C4-2B (cell line): ENCODE results near the gene IGF2.

Experiments used
- H3K27ac ChIP-seq: fragments of 450-650 bp; 2 replicates; pipeline ENCODE4 v1.5.1; 2017
- CTCF ChIP-seq: fragments of 450-650 bp; conservative IDR thresholded peaks from 2 replicates; pipeline ENCODE4 v1.5.1; 2017; ENCODE audit warnings: mild to moderate bottlenecking
- ZFX ChIP-seq: fragments of 450-650 bp; IDR thresholded peaks from 2 replicates; pipeline ENCODE4 v1.6.1; 2017

Gene IGF2

GRCh38 chr11:2090172-2091111 is 48.7 kb downstream of the IGF2 start:
- no peak for TF ChIP-seq CTCF
- TF ChIP-seq ZFX, result no peak
- no peak overlapping the region for H3K27ac ChIP-seq

GRCh38 chr11:2089536-2090165 is 49.5 kb downstream of the IGF2 start:
- TF ChIP-seq CTCF (no peak), ZFX (no peak)
- no peak overlapping the region for H3K27ac ChIP-seq

GRCh38 chr11:2088746-2089535 is 50.2 kb downstream of the IGF2 start:
- H3K27ac ChIP-seq, result no peak overlapping the region
- TF ChIP-seq CTCF (no peak), ZFX (no peak)

GRCh38 chr11:2088284-2088683 is 50.9 kb downstream of the IGF2 start:
- H3K27ac ChIP-seq, result no peak overlapping the region

GRCh38 chr11:2086239-2087040 is 52.7 kb downstream of the IGF2 start:
- no peak for TF ChIP-seq CTCF
- no peak for TF ChIP-seq ZFX
- no peak overlapping the region for H3K27ac ChIP-seq

More at GRCh38 chr11:2088284-2088683, 50.9 kb downstream of the IGF2 start:
- no peak for TF ChIP-seq CTCF
- TF ChIP-seq ZFX, result no peak

GRCh38 chr11:2085251-2086066 is 53.7 kb downstream of the IGF2 start:
- TF ChIP-seq ZFX (no peak), CTCF (no peak)
- H3K27ac ChIP-seq, result no peak overlapping the region
